Measurements from ENCODE around the gene FOXF1.

Gene FOXF1

GRCh38 chr16:86505185-86505898 lies 5.0 kb upstream of the FOXF1 start:
- Mint-ChIP-seq H3K36me3 (no peaks in the 10 kb centered on the region), H3K9me3 (no peaks in the 10 kb centered on the region), H3K4me3 (no peak overlapping the region), H3K27me3 (peaks cover 48% of the 10 kb centered on the region), H3K27ac (no peak overlapping the region), H3K4me1 (peaks cover 23% of the 10 kb centered on the region)
- ATAC-seq (ENCODE audit: low read depth) (no peak), DNase-seq (ENCODE audit: low spot score in 2 of 2) (no peak)

GRCh38 chr16:86505899-86506864 lies 4.1 kb upstream of the FOXF1 start:
- Mint-ChIP-seq H3K4me3 (no peak overlapping the region), H3K27ac (peak overlapping the region; percentile 15), H3K36me3 (no peaks in the 10 kb centered on the region), H3K9me3 (no peaks in the 10 kb centered on the region), H3K27me3 (peaks cover 46% of the 10 kb centered on the region), H3K4me1 (peaks cover 25% of the 10 kb centered on the region)
- ATAC-seq (ENCODE audit: low read depth) (no peak), DNase-seq (ENCODE audit: low spot score in 2 of 2) (no peak)

- Mint-ChIP-seq H3K4me3 (peak overlapping the region; percentile 19), H3K36me3 (no peaks in the 10 kb centered on the region), H3K27me3 (peaks cover 41% of the 10 kb centered on the region), H3K9me3 (no peaks in the 10 kb centered on the region), H3K4me1 (peaks cover 28% of the 10 kb centered on the region), H3K27ac (no peak overlapping the region)
- ATAC-seq (ENCODE audit: low read depth) (no peak), DNase-seq (ENCODE audit: low spot score in 2 of 2) (no peak)
These were observed 2.9 kb upstream of the FOXF1 start for GRCh38 chr16:86507173-86508027.

GRCh38 chr16:86508028-86508946 lies 2.0 kb upstream of the FOXF1 start:
- H3K9me3 Mint-ChIP-seq, result no peaks in the 10 kb centered on the region
- H3K4me3 Mint-ChIP-seq, result peak overlapping the region; percentile 19
- H3K4me1 Mint-ChIP-seq, result peaks cover 28% of the 10 kb centered on the region
- peaks cover 41% of the 10 kb centered on the region for H3K27me3 Mint-ChIP-seq
- DNase-seq (ENCODE audit: low spot score in 2 of 2) (no peak), ATAC-seq (ENCODE audit: low read depth) (no peak)
- H3K27ac Mint-ChIP-seq, result peak overlapping the region; percentile 48
- H3K36me3 Mint-ChIP-seq, result no peaks in the 10 kb centered on the region

- peak overlapping the region; percentile 48 for H3K27ac Mint-ChIP-seq
- H3K9me3 Mint-ChIP-seq, result no peaks in the 10 kb centered on the region
- H3K4me1 Mint-ChIP-seq, result peaks cover 28% of the 10 kb centered on the region
- ATAC-seq (ENCODE audit: low read depth) (peak; percentile 50), DNase-seq (ENCODE audit: low spot score in 2 of 2) (no peak)
- peak overlapping the region; percentile 85 for H3K4me3 Mint-ChIP-seq
- H3K36me3 Mint-ChIP-seq, result no peaks in the 10 kb centered on the region
- H3K27me3 Mint-ChIP-seq, result peaks cover 43% of the 10 kb centered on the region
These were observed 1.2 kb upstream of the FOXF1 start for GRCh38 chr16:86508947-86509758.

- DNase-seq (ENCODE audit: low spot score in 2 of 2), result no peak
- Mint-ChIP-seq H3K4me3 (peak overlapping the region; percentile 85), H3K27ac (no peak overlapping the region), H3K9me3 (no peaks in the 10 kb centered on the region), H3K36me3 (no peaks in the 10 kb centered on the region), H3K4me1 (peaks cover 26% of the 10 kb centered on the region), H3K27me3 (peaks cover 38% of the 10 kb centered on the region)
- peak; percentile 37 for ATAC-seq (ENCODE audit: low read depth)
These were observed 415 bp upstream of the FOXF1 start for GRCh38 chr16:86509759-86510464.

GRCh38 chr16:86511317-86512161 lies 1.2 kb downstream of the FOXF1 start:
- no peak for ATAC-seq (ENCODE audit: low read depth)
- DNase-seq (ENCODE audit: low spot score in 2 of 2), result no peak
- Mint-ChIP-seq H3K4me3 (peak overlapping the region; percentile 25), H3K27ac (peak overlapping the region; percentile 76), H3K4me1 (peaks cover 17% of the 10 kb centered on the region), H3K9me3 (no peaks in the 10 kb centered on the region), H3K27me3 (peaks cover 31% of the 10 kb centered on the region), H3K36me3 (no peaks in the 10 kb centered on the region)

GRCh38 chr16:86512301-86512859 lies 2.1 kb downstream of the FOXF1 start:
- H3K27me3 Mint-ChIP-seq, result peaks cover 30% of the 10 kb centered on the region
- H3K4me3 Mint-ChIP-seq, result no peak overlapping the region

GRCh38 chr16:86512860-86513470 lies 2.6 kb downstream of the FOXF1 start:
- H3K27me3 Mint-ChIP-seq, result peaks cover 27% of the 10 kb centered on the region

More at GRCh38 chr16:86512301-86512859, 2.1 kb downstream of the FOXF1 start:
- H3K27ac Mint-ChIP-seq, result no peak overlapping the region
- DNase-seq (ENCODE audit: low spot score in 2 of 2) (no peak), ATAC-seq (ENCODE audit: low read depth) (no peak)
- H3K4me1 Mint-ChIP-seq, result peaks cover 15% of the 10 kb centered on the region
- no peaks in the 10 kb centered on the region for H3K36me3 Mint-ChIP-seq
- no peaks in the 10 kb centered on the region for H3K9me3 Mint-ChIP-seq

GRCh38 chr16:86513471-86514277 lies 3.3 kb downstream of the FOXF1 start:
- Mint-ChIP-seq H3K27ac (no peak overlapping the region), H3K4me3 (no peak overlapping the region), H3K36me3 (no peaks in the 10 kb centered on the region), H3K4me1 (peaks cover 9% of the 10 kb centered on the region), H3K27me3 (peaks cover 28% of the 10 kb centered on the region), H3K9me3 (no peaks in the 10 kb centered on the region)
- ATAC-seq (ENCODE audit: low read depth) (no peak), DNase-seq (ENCODE audit: low spot score in 2 of 2) (no peak)

More at GRCh38 chr16:86512860-86513470, 2.6 kb downstream of the FOXF1 start:
- Mint-ChIP-seq H3K4me1 (peaks cover 9% of the 10 kb centered on the region), H3K27ac (no peak overlapping the region), H3K36me3 (no peaks in the 10 kb centered on the region), H3K4me3 (no peak overlapping the region), H3K9me3 (no peaks in the 10 kb centered on the region)
- ATAC-seq (ENCODE audit: low read depth) (no peak), DNase-seq (ENCODE audit: low spot score in 2 of 2) (no peak)
